Endothelial cell of umbilical vein (primary cell): ENCODE data around the gene MGAM2. TPM values are rescaled to one million over a fixed set of nuclear protein-coding genes. Genes with fewer than 3 reads are reported as not detected.

Source experiments
- BruUV-seq: library from RNA; stranded (reverse); fragments of 400-500 nt; replicated peaks from 2 replicates; lab custom pipeline; 2021; lab: Mats Ljungman, UMichigan
- CTCF ChIA-PET: fragments of 300-600, 350-600 bp; sonication (Branson Sonifier 250); formaldehyde crosslinking; loops from one replicate; lab custom pipeline; 2021; ENCODE audit warnings: antibody characterized with exemption, inconsistent platforms; lab: Charles Lee
- POLR2A ChIA-PET: fragments of 300-600, 350-600 bp; sonication (Branson Sonifier 250); formaldehyde crosslinking; loops from one replicate; lab custom pipeline; 2021; ENCODE audit warnings: antibody characterized with exemption, inconsistent platforms; lab: Charles Lee
- DNase-seq: peaks from one replicate; pipeline ENCODE4 v3.0.0-alpha.2; 2011; ENCODE audit warnings: low read depth, low spot score
- FAIRE-seq: peaks from 2 replicates; lab custom pipeline; 2011; peaks lifted over from hg19 to GRCh38; lab: Jason Lieb, UNC
- H2AFZ ChIP-seq: 2 replicates; pipeline ENCODE4 v1.6.0; 2012; ENCODE audit warnings: low read depth, low read length, control low read depth, inconsistent platforms
- H3K27ac ChIP-seq: 2 replicates; pipeline ENCODE4 v1.5.1; 2011; ENCODE audit warnings: low read depth, mild to moderate bottlenecking, control low read depth, low read length, moderate library complexity; ENCODE audit not compliant: insufficient read depth
- H3K27me3 ChIP-seq, 2 experiments: 2 replicates each; pipeline versions ENCODE4 v1.6.0 to v1.6.1; 2011; ENCODE audit warnings: low read length in 2 of 2, mixed read lengths in 1 of 2; ENCODE audit not compliant: control insufficient read depth in 2 of 2, insufficient read depth in 2 of 2
- H3K36me3 ChIP-seq, 2 experiments: 2 replicates in 1 of 2; 3 replicates in 1 of 2; pipeline ENCODE4 v1.5.1; 2011; ENCODE audit warnings: low read length in 2 of 2, mild to moderate bottlenecking in 1 of 2, moderate library complexity in 1 of 2; ENCODE audit not compliant: control insufficient read depth in 2 of 2, insufficient read depth in 2 of 2; ENCODE audit errors: extremely low read depth in 1 of 2
- H3K4me1 ChIP-seq: 3 replicates; pipeline ENCODE4 v1.5.1; 2011; ENCODE audit warnings: mild to moderate bottlenecking, low read length; ENCODE audit not compliant: control insufficient read depth, insufficient read depth; ENCODE audit errors: extremely low read depth
- H3K4me2 ChIP-seq: 2 replicates; pipeline ENCODE4 v1.6.1; 2011; ENCODE audit warnings: low read length, control low read depth, mixed read lengths; ENCODE audit not compliant: insufficient read depth
- H3K4me3 ChIP-seq, 3 experiments: fragments of 200-600 bp in 1 of 3; sonication (generic), shearing (Covaris generic) in 1 of 3; replicated peaks in 1 of 3; 2 replicates each; pipeline ENCODE4 v1.5.1; 2011 to 2016; ENCODE audit warnings: control low read depth in 3 of 3, low read length in 3 of 3, mild to moderate bottlenecking in 2 of 3, inconsistent platforms in 1 of 3, low read depth in 1 of 3, moderate library complexity in 1 of 3; ENCODE audit not compliant: insufficient read depth in 1 of 3
- H3K79me2 ChIP-seq: 2 replicates; pipeline ENCODE4 v1.6.0; 2012; ENCODE audit warnings: low read length, inconsistent platforms; ENCODE audit not compliant: control insufficient read depth, insufficient read depth
- H3K9ac ChIP-seq: replicated peaks from 2 replicates; pipeline ENCODE3; 2011; ENCODE audit warnings: low read length, control low read depth; ENCODE audit not compliant: insufficient read depth; ENCODE audit errors: extremely low read depth
- H3K9me1 ChIP-seq: replicated peaks from 3 replicates; pipeline ENCODE4 v1.6.0; 2011; ENCODE audit warnings: mild to moderate bottlenecking, low read length; ENCODE audit not compliant: control insufficient read depth, insufficient read depth; ENCODE audit errors: extremely low read depth
- H3K9me3 ChIP-seq: replicated peaks from 2 replicates; pipeline ENCODE4 v1.5.1; 2012; ENCODE audit warnings: low read length, inconsistent platforms; ENCODE audit not compliant: control insufficient read depth, insufficient read depth
- H4K20me1 ChIP-seq: replicated peaks from 2 replicates; pipeline ENCODE3; 2011; ENCODE audit warnings: mild to moderate bottlenecking, low read length; ENCODE audit not compliant: control insufficient read depth, insufficient read depth; ENCODE audit errors: extremely low read depth
- CTCF ChIP-seq, 2 donors: IDR thresholded peaks; 1 replicate in 1 of 2; 2 replicates in 1 of 2; pipeline ENCODE4 v1.5.1; 2011; ENCODE audit warnings: low read length in 2 of 2, mild to moderate bottlenecking in 2 of 2, moderate library complexity in 2 of 2, control low read depth in 1 of 2, inconsistent platforms in 1 of 2, low read depth in 1 of 2; ENCODE audit not compliant: insufficient read depth in 1 of 2; ENCODE audit errors: extremely low read depth in 1 of 2
- EZH2 ChIP-seq: IDR thresholded peaks from 2 replicates; pipeline ENCODE4 v1.6.1; 2012; ENCODE audit warnings: borderline replicate concordance, low read depth, mild to moderate bottlenecking, moderate library complexity, low read length, inconsistent platforms; ENCODE audit not compliant: severe bottlenecking
- FOS ChIP-seq: IDR thresholded peaks from 2 replicates; pipeline ENCODE4 v1.6.1; 2011; ENCODE audit warnings: mild to moderate bottlenecking, low read length, moderate library complexity, borderline replicate concordance; ENCODE audit not compliant: insufficient read depth
- GATA2 ChIP-seq: IDR thresholded peaks from 2 replicates; pipeline ENCODE4 v1.7.0; 2011; ENCODE audit warnings: low read depth, mild to moderate bottlenecking, moderate library complexity, mixed read lengths, low read length; ENCODE audit not compliant: insufficient read length, insufficient read depth
- MAX ChIP-seq: IDR thresholded peaks from 2 replicates; pipeline ENCODE4 v1.6.1; 2011; ENCODE audit not compliant: insufficient read depth, insufficient read length
- MYC ChIP-seq: IDR thresholded peaks from one replicate; pipeline ENCODE4 v1.6.1; 2011; ENCODE audit warnings: mild to moderate bottlenecking, low read depth, low read length
- POLR2A ChIP-seq: IDR thresholded peaks from 2 replicates; pipeline ENCODE4 v1.6.1; 2012; ENCODE audit warnings: low read depth, mild to moderate bottlenecking, control low read depth, low read length
- POLR2AphosphoS5 ChIP-seq: IDR thresholded peaks from 2 replicates; pipeline ENCODE4 v1.6.1; 2012; ENCODE audit warnings: low read depth, mild to moderate bottlenecking, control low read depth, low read length, moderate library complexity; ENCODE audit not compliant: insufficient read depth
- dilution Hi-C: fragments of 300-500 bp; cut with MboI; formaldehyde crosslinking; loops from one replicate; pipeline ENCODE4 v1.15.0; 2019; ENCODE audit warnings: low sequenced_read_pairs; ENCODE audit not compliant: extremely low pct_ligation_motif_present
- intact Hi-C: fragments of 100-400 bp; cut with micrococcal nuclease; formaldehyde crosslinking; loops from one replicate; pipeline ENCODE4 v1.10.0; 2022
- polyA plus RNA-seq, 4 experiments: library from polyadenylated mRNA; depleted of rRNA in 3 of 4; stranded (reverse) in 3 of 4; unstranded in 1 of 4; fragments of >200 nt; gene quantifications; 2 replicates each; pipeline versions ENCODE4 v1.2.1 to v1.2.3, GENCODE V29; 2011 to 2012; ENCODE audit warnings: missing spikeins in 1 of 4
- total RNA-seq: library from RNA; stranded (reverse); gene quantifications from 2 replicates; pipeline ENCODE4 v1.2.3, GENCODE V29; 2021

MGAM2 gene
- total and polyA plus RNA-seq, 2 donors (not counting 3 experiments of a cell fraction or from before 2014, with no cell fraction given) = not detected

DNA sequence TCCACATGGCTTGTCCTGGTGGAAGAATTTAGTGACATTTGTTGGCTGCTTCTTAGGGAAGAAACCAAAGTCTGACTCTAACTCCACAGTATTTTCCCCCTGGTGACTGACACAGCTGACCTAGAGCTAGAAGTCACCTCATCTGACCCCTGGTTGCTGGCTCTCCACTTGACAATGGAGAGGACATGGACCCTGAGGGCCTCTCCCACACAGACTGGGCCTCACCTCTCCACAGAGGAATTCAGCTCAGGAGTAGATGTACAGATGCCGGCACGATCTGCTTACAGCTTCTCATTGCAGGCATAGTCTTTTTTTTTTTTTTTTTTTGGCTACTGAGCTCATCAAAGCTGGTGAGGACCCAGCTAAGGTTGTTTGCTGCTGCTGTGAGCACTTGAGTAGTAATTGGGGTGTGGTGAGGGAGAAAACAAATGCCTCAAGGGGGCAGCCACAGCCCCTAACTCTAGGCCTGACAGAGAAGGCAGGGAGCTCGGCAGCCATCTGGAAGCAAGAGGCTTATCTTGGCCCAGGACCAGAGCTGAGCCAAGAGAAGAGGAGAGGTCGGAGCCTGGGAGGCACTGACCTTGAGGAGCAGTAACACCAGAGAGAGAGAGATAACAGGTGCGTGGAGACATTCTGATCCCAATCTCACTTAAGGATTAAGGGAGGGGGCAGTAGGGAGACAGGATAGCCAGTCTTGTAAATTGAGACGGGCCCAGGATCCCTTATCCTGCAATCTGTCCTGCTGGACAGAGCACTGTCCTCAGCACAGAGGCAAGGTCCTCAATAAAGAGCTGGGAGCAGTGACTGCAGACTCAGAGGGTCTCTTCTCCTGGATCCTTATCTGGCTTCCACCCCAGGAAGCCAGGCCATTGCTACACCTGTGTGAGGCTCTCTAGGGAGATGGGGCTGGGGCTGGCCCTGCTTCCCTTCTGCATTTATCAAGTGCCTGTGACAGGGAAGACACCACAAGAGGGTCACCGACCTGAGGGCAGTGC, 136.9 kb downstream of the MGAM2 start:
- no peak for DNase-seq
- no peaks in the 10 kb centered on the region for H3K4me1 ChIP-seq
- intact Hi-C loops (no loop called here), dilution Hi-C loops (no loop called here)
- H2AFZ ChIP-seq = no peak overlapping the region
- no peak for TF ChIP-seq EZH2
- TF ChIP-seq FOS = no peak
- no peak for TF ChIP-seq GATA2
- no peak for TF ChIP-seq MYC
- TF ChIP-seq POLR2A = no peak
- no peak for TF ChIP-seq CTCF (IDR thresholded peaks at IDR 0.05; ENCODE audit: extremely low read depth in 1 of 2, insufficient read depth in 1 of 2, low read depth in 1 of 2, low read length in 2 of 2)
- TF ChIP-seq MAX = no peak
- TF ChIP-seq POLR2AphosphoS5 = no peak
- H3K27ac ChIP-seq = no peak overlapping the region
- BruUV-seq = no TSS peak
- POLR2A ChIA-PET = no interaction called here
- H3K4me2 ChIP-seq = no peak overlapping the region
- no peak overlapping the region for H3K9ac ChIP-seq
- H4K20me1 ChIP-seq = no peaks in the 10 kb centered on the region
- no peak for FAIRE-seq
- H3K9me3 ChIP-seq = no peaks in the 10 kb centered on the region
- no peaks in the 10 kb centered on the region for H3K9me1 ChIP-seq
- no peak overlapping the region for H3K4me3 ChIP-seq
- H3K79me2 ChIP-seq = no peaks in the 10 kb centered on the region
- CTCF ChIA-PET = interaction anchor here (0.6 to 0.7 kb wide), 2 partner anchors 17 to 47 kb away, joined by 3 read pairs; no protein-coding TSS in a partner anchor
- no peaks in the 10 kb centered on the region for H3K36me3 ChIP-seq
- H3K27me3 ChIP-seq = no peaks in the 10 kb centered on the region
